Measurements from ENCODE around the gene CLDN4.
"Not testable (repeated sequence)": the region's sequence is repeated elsewhere in the genome, so short reads cannot be mapped to it uniquely, and the experiment has no call there.

Gene CLDN4

GRCh38 chr7:73823873-73824592 is 6.8 kb upstream of the CLDN4 start:
- DNase-seq = no peak

GRCh38 chr7:73824986-73825385 is 5.8 kb upstream of the CLDN4 start:
- DNase-seq = no peak

DNA sequence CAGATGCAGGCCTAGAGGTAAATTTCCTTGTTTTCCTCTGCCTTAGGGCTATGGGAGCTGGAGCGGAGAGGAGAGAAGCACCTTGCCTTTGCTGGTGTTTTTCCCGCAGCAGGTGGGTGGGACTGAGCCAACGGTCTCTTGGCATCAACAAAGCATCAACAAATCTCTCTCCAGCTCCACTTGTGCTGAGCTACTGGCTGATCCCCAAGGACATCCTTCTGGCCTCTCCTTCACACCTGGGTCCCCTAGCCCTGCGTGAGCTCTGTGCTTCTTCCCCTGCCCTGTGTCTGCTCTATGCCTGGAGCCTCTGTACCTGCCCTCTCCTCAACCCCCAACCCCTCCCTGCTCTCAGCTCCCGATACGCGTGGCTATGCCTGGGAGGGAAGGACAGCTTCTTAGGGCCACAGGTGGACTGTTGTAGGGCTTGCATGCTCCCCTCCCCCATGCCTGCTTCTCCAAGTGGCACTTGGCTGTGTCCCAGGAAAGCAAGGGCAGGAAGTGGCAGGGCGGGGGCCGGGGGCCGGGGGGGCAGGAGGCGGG is 3.2 kb upstream of the CLDN4 start:
- peak; percentile 96 for DNase-seq

GRCh38 chr7:73828107-73828803 is 2.5 kb upstream of the CLDN4 start:
- peak; percentile 86 for DNase-seq

DNA sequence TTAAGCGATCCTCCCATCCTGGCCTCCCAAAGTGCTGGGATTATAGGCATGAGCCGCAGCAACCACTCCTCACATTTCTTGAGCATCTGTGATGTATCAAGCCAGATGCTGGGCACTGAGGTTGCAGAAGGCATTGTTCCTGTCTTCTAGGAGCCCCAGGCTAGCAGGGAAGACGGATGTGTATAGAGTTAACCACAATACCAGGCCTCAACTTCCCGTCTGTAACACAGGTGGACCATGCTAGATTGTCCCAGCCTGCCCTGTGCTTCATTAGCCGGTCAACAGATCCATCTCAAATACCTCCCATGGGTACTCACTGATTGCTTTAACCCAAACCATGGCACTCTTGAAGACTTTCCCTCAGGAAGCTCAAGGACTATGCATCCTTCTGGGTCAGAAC is 1.8 kb upstream of the CLDN4 start:
- peak in 1 of 2 experiments; percentile 31 for DNase-seq

DNA sequence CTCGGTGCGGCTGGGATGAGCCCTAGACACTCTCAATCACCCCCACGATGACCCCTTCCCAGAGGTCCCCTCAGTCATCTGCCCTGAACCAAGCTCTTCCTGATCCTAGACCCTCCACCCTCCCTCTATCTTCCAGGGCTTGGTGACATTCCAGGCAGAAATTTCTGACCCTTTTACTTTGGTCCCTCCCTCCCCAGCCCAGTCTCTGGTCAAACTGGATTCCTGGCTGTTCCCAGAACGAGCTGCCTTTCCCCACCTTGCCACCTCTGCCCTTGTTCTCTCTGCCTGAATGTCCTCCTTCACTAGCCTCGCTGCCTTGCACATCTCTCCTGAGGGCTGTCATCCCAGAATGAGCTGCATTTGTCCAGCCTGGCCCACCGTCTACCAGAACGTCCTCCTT is 1.3 kb upstream of the CLDN4 start:
- no peak for DNase-seq

- DNase-seq = no peak
Measured at GRCh38 chr7:73829921-73830680, 695 bp upstream of the CLDN4 start.

GRCh38 chr7:73831584-73831833 is 713 bp downstream of the CLDN4 start:
- DNase-seq = no peak

DNA sequence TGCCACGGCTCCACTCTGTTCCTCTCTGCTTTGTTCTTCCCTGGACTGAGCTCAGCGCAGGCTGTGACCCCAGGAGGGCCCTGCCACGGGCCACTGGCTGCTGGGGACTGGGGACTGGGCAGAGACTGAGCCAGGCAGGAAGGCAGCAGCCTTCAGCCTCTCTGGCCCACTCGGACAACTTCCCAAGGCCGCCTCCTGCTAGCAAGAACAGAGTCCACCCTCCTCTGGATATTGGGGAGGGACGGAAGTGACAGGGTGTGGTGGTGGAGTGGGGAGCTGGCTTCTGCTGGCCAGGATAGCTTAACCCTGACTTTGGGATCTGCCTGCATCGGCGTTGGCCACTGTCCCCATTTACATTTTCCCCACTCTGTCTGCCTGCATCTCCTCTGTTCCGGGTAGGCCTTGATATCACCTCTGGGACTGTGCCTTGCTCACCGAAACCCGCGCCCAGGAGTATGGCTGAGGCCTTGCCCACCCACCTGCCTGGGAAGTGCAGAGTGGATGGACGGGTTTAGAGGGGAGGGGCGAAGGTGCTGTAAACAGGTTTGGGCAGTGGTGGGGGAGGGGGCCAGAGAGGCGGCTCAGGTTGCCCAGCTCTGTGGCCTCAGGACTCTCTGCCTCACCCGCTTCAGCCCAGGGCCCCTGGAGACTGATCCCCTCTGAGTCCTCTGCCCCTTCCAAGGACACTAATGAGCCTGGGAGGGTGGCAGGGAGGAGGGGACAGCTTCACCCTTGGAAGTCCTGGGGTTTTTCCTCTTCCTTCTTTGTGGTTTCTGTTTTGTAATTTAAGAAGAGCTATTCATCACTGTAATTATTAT is 1.2 kb downstream of the CLDN4 start:
- DNase-seq = peak in 1 of 2 experiments; percentile 38

DNA sequence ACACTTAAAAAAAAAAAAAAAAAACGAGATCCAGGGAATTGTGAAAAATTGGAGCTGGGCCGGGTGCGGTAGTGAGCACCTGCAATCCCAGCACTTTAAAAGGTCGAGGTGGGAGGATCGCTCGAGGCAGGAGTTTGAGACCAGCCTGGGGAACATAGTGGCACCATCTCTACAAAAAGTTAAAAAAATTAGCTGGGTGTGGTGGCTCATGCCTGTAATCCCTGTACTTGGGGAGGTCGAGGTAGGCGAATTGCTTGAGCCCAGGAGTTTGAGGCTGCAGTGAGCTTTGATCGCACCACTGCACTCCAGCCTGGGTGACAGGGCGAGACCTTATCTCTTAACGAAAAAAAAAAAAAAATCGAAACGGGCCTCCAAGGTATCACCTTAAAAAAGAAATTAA is 2.0 kb downstream of the CLDN4 start:
- no peak for DNase-seq

DNA sequence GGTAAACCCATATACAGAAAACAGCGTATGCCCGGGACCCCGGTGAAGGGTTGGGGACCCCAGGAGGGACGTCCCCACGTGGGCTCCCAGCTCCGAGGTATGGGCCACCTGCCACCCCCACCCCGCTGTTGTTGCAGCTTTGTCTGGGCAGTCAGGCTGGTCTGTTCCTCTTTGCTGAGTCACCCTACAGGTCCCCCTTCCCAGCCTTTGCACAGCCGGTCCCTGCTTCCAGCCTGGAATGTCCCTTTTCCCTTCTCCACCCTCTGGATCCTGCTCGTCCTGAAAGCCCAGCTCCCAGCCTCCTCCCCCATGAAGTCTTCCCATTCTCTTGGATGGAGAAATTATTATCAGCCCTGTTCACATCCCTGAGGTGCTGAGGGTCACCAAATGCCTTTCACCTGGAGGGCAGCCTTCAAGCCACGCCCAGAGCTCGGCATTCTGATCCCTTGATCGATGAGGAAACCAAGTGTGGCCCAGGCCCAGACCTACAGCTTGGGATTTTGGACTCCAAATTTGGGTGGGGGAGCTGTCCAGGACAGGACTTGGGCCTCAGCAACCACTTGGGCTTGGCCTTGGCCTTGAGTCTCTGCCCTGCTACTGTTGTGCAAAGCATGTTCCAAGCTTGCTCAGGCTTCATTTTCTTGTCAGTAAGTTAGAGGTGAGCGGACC is 2.6 kb downstream of the CLDN4 start:
- DNase-seq = no peak

DNA sequence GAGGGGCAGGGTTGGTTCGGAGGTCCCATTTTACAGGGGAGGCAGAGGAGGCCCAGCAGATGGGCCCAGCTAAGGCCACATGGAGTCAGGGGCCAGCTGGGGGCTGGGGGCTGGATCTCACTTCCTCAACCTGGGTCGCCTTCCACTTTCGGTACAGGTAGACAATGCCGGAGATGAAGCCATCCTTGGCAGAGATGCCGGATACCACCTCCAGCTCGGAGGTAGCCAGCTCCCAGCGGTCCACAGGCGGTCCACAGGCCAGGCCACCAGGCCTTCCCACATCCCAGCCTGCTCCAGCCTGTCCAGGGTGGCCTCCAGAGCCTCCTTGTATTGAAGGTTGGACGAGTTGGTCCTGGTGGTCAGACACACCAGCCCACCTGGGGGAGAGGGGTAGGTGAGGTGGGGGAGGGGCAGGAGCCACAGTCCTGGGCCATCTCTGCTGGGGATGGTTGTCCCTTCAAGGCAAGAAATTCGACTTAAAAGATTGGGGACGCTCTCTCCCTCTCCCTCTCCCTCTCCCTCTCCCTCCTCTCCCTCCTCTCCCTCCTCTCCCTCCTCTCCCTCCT is 3.9 kb downstream of the CLDN4 start:
- no peak for DNase-seq

GRCh38 chr7:73837167-73837566 is 6.4 kb downstream of the CLDN4 start:
- DNase-seq = not testable (repeated sequence)

- DNase-seq = no peak
Measured at GRCh38 chr7:73838642-73839041, 7.8 kb downstream of the CLDN4 start.

DNA sequence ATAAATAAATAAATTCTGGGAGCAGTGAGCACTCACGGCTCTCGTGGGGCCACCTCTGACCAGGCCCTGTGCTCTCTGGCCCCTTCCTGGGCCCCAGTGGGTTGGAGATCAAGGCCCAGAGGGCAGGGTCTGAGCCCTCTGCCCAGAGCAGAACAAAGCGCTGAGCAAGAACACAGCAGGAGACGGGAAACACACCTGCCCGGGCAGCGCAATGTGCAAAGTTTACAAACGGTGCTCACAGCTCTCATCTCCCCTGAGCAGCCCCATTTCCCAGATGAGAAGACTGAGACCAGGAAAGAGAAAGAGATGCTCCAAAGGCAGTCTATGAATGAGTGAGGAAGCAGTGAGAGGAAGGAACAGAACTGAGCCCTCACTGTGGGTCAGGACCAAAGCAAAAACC is 8.5 kb downstream of the CLDN4 start:
- no peak for DNase-seq

DNA sequence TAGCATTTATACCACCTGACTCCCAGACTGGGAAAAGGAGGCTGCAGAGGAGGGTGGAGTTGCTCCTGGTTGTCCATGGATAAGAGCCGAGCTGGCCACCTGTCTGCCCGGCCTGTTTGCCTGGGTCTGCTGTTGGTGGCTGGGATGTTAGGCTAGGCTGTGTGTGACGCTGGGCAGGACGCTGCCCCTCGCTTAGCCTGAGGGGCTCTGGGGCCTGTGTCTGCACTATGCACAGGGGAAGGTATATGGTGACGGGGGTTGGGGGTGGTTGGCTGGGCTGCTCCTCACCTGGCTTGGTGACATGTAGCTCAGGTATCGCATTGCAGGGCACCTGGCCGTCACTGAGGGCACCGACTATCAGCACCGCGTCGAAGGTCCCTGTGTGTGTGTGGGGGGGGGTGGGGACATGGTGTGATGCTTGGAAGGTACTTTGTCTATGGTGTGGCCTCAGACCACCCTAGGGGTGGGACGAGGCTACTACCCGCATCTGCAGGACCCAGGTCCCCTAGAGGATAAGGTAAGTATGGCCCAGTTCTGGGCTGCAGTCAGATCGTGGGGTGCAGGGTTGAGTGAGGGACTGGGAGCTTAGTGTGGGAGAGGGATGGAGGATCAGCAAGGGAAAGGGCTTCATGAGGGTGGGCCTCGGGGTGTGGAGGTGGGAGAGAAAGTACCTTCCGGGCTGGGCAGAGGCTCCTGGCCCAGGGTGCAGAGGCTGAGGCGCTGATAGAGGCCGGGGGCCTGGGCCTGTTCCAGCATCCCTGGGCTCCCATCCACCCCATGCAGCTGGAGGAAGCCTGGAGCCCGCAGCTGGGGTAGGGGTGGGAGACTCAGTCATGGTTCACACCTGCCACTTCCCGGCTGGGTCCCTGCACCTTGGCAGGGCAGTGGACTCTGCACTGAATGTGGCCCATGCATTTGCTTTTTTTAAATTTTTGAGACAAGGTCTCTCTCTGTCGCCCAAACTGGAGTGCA is 9.2 kb downstream of the CLDN4 start:
- DNase-seq = no peak

DNA sequence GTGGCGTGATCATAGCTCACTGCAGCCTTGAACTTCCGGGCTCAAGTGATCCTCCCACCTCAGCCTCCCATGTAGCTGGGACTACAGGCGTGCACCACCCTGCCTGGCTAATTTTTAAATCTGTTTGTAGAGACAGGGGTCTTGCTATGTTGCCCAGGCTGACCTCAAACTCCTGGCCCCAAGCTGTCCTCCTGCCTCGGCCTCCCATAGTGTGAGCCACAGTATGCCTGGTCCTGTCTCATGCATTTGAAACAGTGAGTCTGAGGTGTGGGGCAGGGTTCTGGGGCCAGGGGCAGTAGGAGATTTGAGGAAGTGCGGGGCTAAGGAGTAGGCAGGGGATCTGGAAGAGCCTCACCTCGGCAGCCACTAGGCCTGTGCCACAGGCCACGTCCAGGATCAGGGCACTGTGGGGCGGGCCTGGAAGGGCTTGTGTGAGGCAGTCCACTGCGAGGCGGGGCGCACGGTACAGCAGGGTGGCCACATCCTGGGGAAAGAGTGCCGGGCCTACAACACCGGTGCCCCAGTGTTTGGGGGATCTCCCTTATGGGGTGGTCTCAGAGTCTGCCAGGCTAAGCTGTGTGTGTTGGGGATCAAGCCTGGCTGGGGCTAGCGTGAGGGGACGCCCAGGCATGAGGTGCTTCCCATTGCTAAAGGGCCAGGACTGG is 10.1 kb downstream of the CLDN4 start:
- DNase-seq = no peak

DNA sequence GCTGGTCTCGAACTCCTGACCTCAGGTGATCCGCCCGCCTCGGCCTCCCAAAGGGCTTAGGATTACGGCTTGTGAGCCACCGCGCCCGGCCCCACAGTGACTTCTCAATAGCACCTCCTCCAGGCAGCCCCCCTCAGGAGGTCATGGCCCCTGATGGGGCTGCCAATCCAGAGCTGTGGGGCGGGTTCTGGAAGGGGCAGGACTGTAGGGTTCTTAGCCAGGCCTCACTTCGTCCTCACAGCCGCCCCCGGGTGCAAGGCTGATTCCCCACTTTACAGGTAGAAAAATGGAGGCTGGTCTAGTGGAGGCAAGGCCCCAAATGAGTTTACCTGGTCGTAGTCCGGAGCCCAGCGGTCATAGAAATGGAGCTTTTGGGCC is 10.9 kb downstream of the CLDN4 start:
- DNase-seq = no peak

GRCh38 chr7:73842067-73842976 is 11.5 kb downstream of the CLDN4 start, which contains the start of gene METTL27:
METTL27 (minus strand) TSS chr7:73842516; CDS start chr7:73842140, 376 bp downstream.
- DNase-seq = peak; percentile 78 to 89
